Jurkat, Clone E6-1 (cell line): Measurements from ENCODE around the gene PPP1CB.
"Not testable (repeated sequence)": the region's sequence is repeated elsewhere in the genome, so short reads cannot be mapped to it uniquely, and the experiment has no call there.

ENCODE experiments used
- DNase-seq: peaks from one replicate; pipeline ENCODE4 v3.0.0-alpha.2; 2011; ENCODE audit warnings: low read depth, low spot score
- H3K4me3 ChIP-seq: 2 replicates; pipeline ENCODE4 v1.5.1; 2011; ENCODE audit warnings: mild to moderate bottlenecking, low read length, control low read depth, moderate library complexity

Gene PPP1CB

GRCh38 chr2:28736034-28736433 lies 15.6 kb upstream of the PPP1CB start:
- no peak for DNase-seq
- no peak overlapping the region for H3K4me3 ChIP-seq

- no peak for DNase-seq
- H3K4me3 ChIP-seq, result no peak overlapping the region
Observed at GRCh38 chr2:28737655-28738054, 14.0 kb upstream of the PPP1CB start.

- H3K4me3 ChIP-seq, DNase-seq: not testable (repeated sequence)
Observed at GRCh38 chr2:28742619-28743018, 9.0 kb upstream of the PPP1CB start.

- DNase-seq, result no peak
- no peak overlapping the region for H3K4me3 ChIP-seq
Observed at GRCh38 chr2:28745225-28745624, 6.4 kb upstream of the PPP1CB start.

- DNase-seq, result no peak
- no peak overlapping the region for H3K4me3 ChIP-seq
Observed at GRCh38 chr2:28745876-28746275, 5.8 kb upstream of the PPP1CB start.

- H3K4me3 ChIP-seq, result no peak overlapping the region
- DNase-seq, result no peak
Observed at GRCh38 chr2:28746429-28747111, 5.1 kb upstream of the PPP1CB start.

GRCh38 chr2:28747714-28748113 lies 3.9 kb upstream of the PPP1CB start:
- H3K4me3 ChIP-seq, result no peak overlapping the region
- peak; percentile 39 for DNase-seq

- H3K4me3 ChIP-seq, result no peak overlapping the region
Observed at GRCh38 chr2:28748176-28748575, 3.5 kb upstream of the PPP1CB start.

GRCh38 chr2:28748941-28749340 lies 2.7 kb upstream of the PPP1CB start:
- no peak overlapping the region for H3K4me3 ChIP-seq
- no peak for DNase-seq

More at GRCh38 chr2:28748176-28748575, 3.5 kb upstream of the PPP1CB start:
- DNase-seq, result no peak

GRCh38 chr2:28749526-28749925 lies 2.1 kb upstream of the PPP1CB start:
- DNase-seq, result no peak
- no peak overlapping the region for H3K4me3 ChIP-seq

- peak; percentile 12 for DNase-seq
- peak overlapping the region; percentile 91 for H3K4me3 ChIP-seq
Observed at GRCh38 chr2:28750316-28751251, 1.0 kb upstream of the PPP1CB start.

- DNase-seq, result peak; percentile 14
- H3K4me3 ChIP-seq, result peak overlapping the region; percentile 91
Observed at GRCh38 chr2:28751956-28752630, 463 bp downstream of the PPP1CB start.

- DNase-seq, result no peak
- H3K4me3 ChIP-seq, result peak overlapping the region; percentile 91
Observed at GRCh38 chr2:28752631-28753376, 1.2 kb downstream of the PPP1CB start.

- no peak for DNase-seq
- no peak overlapping the region for H3K4me3 ChIP-seq
Observed at GRCh38 chr2:28754321-28754720, 2.7 kb downstream of the PPP1CB start.

- no peak for DNase-seq
- no peak overlapping the region for H3K4me3 ChIP-seq
Observed at GRCh38 chr2:28755421-28755820, 3.8 kb downstream of the PPP1CB start.

- no peak overlapping the region for H3K4me3 ChIP-seq
- no peak for DNase-seq
Observed at GRCh38 chr2:28758459-28758858, 6.8 kb downstream of the PPP1CB start.

- DNase-seq, result no peak
Observed at GRCh38 chr2:28761420-28761819, 9.8 kb downstream of the PPP1CB start.

GRCh38 chr2:28764909-28765711 lies 13.5 kb downstream of the PPP1CB start:
- no peak overlapping the region for H3K4me3 ChIP-seq
- DNase-seq, result no peak

More at GRCh38 chr2:28761420-28761819, 9.8 kb downstream of the PPP1CB start:
- H3K4me3 ChIP-seq, result no peak overlapping the region
